Uterus (tissue), 2 donors: ENCODE measurements around the gene NSD2.

Experiments used
- CTCF ChIP-seq, 4 experiments: fragments of 200-600 bp in 2 of 4; fragments of 450-650 bp in 2 of 4; sonication (generic) in 2 of 4; IDR thresholded peaks; one replicate each; pipeline ENCODE4 v1.5.1; 2016 to 2019; ENCODE audit warnings: antibody characterized with exemption in 4 of 4, mild to moderate bottlenecking in 2 of 4, moderate library complexity in 1 of 4
- POLR2A ChIP-seq, 2 donors: fragments of 450-650 bp; IDR thresholded peaks; one replicate each; pipeline ENCODE4 v1.6.1; 2016; ENCODE audit warnings: antibody characterized with exemption in 2 of 2, mild to moderate bottlenecking in 1 of 2, moderate library complexity in 1 of 2

GRCh38 chr4:1830234-1830633, 41.0 kb upstream of the NSD2 start:
- TF ChIP-seq CTCF (IDR thresholded peaks at IDR 0.05), result no peak
- no peak for TF ChIP-seq POLR2A (IDR thresholded peaks at IDR 0.05)
